HG03565 (cell line): ENCODE measurements around the gene DNAJC18.
"Not testable (repeated sequence)": the region's sequence is repeated elsewhere in the genome, so short reads cannot be mapped to it uniquely, and the experiment has no call there.

Experiments used
- ATAC-seq: cut with Tn5 transposase; IDR thresholded peaks from one replicate; pipeline ENCODE4 v1.9.1; 2021; ENCODE audit warnings: mild to moderate bottlenecking, moderate library complexity; ENCODE audit not compliant: unreplicated experiment

Gene DNAJC18

GRCh38 chr5:139461698-139462097 lies 22.4 kb upstream of the DNAJC18 start:
- ATAC-seq = no peak

GRCh38 chr5:139461176-139461575 lies 21.9 kb upstream of the DNAJC18 start:
- ATAC-seq = no peak

GRCh38 chr5:139460455-139460854 lies 21.1 kb upstream of the DNAJC18 start:
- ATAC-seq = no peak

GRCh38 chr5:139459451-139459934 lies 20.2 kb upstream of the DNAJC18 start:
- no peak for ATAC-seq

GRCh38 chr5:139458580-139459407 lies 19.5 kb upstream of the DNAJC18 start:
- peak; percentile 41 for ATAC-seq

GRCh38 chr5:139457653-139458306 lies 18.5 kb upstream of the DNAJC18 start:
- no peak for ATAC-seq

GRCh38 chr5:139457241-139457640 lies 17.9 kb upstream of the DNAJC18 start:
- no peak for ATAC-seq

GRCh38 chr5:139456776-139457175 lies 17.5 kb upstream of the DNAJC18 start:
- ATAC-seq = no peak

- no peak for ATAC-seq
These were observed 15.4 kb upstream of the DNAJC18 start for GRCh38 chr5:139454568-139455290.

GRCh38 chr5:139453683-139454567 lies 14.6 kb upstream of the DNAJC18 start:
- no peak for ATAC-seq

- ATAC-seq = no peak
These were observed 12.7 kb upstream of the DNAJC18 start for GRCh38 chr5:139451878-139452660.

GRCh38 chr5:139451176-139451575 lies 11.9 kb upstream of the DNAJC18 start:
- no peak for ATAC-seq

- peak; percentile 53 for ATAC-seq
These were observed 7.8 kb upstream of the DNAJC18 start for GRCh38 chr5:139446956-139447779.

GRCh38 chr5:139445325-139446170 lies 6.2 kb upstream of the DNAJC18 start:
- no peak for ATAC-seq

GRCh38 chr5:139443831-139444453 lies 4.6 kb upstream of the DNAJC18 start:
- no peak for ATAC-seq

- not testable (repeated sequence) for ATAC-seq
These were observed 1.1 kb upstream of the DNAJC18 start for GRCh38 chr5:139440416-139440815.

GRCh38 chr5:139438707-139439012 lies 665 bp downstream of the DNAJC18 start:
- ATAC-seq = no peak

- ATAC-seq = no peak
These were observed 3.6 kb downstream of the DNAJC18 start for GRCh38 chr5:139435676-139436075.
